Measurements from ENCODE around the gene PATJ. TPM values are rescaled to one million over a fixed set of nuclear protein-coding genes. Genes with fewer than 3 reads are reported as not detected.

Gene PATJ
- total and polyA plus RNA-seq, 2 experiments from 2014 or later = 35.3 to 68.4 TPM

- TF ChIP-seq, protein P1, sequence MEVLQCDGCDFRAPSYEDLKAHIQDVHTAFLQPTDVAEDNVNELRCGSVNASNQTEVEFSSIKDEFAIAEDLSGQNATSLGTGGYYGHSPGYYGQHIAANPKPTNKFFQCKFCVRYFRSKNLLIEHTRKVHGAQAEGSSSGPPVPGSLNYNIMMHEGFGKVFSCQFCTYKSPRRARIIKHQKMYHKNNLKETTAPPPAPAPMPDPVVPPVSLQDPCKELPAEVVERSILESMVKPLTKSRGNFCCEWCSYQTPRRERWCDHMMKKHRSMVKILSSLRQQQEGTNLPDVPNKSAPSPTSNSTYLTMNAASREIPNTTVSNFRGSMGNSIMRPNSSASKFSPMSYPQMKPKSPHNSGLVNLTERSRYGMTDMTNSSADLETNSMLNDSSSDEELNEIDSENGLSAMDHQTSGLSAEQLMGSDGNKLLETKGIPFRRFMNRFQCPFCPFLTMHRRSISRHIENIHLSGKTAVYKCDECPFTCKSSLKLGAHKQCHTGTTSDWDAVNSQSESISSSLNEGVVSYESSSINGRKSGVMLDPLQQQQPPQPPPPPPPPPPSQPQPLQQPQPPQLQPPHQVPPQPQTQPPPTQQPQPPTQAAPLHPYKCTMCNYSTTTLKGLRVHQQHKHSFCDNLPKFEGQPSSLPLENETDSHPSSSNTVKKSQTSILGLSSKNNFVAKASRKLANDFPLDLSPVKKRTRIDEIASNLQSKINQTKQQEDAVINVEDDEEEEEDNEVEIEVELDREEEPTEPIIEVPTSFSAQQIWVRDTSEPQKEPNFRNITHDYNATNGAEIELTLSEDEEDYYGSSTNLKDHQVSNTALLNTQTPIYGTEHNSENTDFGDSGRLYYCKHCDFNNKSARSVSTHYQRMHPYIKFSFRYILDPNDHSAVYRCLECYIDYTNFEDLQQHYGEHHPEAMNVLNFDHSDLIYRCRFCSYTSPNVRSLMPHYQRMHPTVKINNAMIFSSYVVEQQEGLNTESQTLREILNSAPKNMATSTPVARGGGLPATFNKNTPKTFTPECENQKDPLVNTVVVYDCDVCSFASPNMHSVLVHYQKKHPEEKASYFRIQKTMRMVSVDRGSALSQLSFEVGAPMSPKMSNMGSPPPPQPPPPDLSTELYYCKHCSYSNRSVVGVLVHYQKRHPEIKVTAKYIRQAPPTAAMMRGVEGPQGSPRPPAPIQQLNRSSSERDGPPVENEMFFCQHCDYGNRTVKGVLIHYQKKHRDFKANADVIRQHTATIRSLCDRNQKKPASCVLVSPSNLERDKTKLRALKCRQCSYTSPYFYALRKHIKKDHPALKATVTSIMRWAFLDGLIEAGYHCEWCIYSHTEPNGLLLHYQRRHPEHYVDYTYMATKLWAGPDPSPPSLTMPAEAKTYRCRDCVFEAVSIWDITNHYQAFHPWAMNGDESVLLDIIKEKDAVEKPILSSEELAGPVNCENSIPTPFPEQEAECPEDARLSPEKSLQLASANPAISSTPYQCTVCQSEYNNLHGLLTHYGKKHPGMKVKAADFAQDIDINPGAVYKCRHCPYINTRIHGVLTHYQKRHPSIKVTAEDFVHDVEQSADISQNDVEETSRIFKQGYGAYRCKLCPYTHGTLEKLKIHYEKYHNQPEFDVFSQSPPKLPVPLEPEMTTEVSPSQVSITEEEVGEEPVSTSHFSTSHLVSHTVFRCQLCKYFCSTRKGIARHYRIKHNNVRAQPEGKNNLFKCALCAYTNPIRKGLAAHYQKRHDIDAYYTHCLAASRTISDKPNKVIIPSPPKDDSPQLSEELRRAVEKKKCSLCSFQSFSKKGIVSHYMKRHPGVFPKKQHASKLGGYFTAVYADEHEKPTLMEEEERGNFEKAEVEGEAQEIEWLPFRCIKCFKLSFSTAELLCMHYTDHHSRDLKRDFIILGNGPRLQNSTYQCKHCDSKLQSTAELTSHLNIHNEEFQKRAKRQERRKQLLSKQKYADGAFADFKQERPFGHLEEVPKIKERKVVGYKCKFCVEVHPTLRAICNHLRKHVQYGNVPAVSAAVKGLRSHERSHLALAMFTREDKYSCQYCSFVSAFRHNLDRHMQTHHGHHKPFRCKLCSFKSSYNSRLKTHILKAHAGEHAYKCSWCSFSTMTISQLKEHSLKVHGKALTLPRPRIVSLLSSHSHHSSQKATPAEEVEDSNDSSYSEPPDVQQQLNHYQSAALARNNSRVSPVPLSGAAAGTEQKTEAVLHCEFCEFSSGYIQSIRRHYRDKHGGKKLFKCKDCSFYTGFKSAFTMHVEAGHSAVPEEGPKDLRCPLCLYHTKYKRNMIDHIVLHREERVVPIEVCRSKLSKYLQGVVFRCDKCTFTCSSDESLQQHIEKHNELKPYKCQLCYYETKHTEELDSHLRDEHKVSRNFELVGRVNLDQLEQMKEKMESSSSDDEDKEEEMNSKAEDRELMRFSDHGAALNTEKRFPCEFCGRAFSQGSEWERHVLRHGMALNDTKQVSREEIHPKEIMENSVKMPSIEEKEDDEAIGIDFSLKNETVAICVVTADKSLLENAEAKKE (CRISPR knock-in tag; IDR thresholded peaks at IDR 0.05) = no peak
- TF ChIP-seq EZH2phosphoT487 (IDR thresholded peaks at IDR 0.05; ENCODE audit: unreplicated experiment) (no peak), STAT1 (IDR thresholded peaks at IDR 0.05; ENCODE audit: unreplicated experiment) (no peak)
- TF ChIP-seq, protein P2, sequence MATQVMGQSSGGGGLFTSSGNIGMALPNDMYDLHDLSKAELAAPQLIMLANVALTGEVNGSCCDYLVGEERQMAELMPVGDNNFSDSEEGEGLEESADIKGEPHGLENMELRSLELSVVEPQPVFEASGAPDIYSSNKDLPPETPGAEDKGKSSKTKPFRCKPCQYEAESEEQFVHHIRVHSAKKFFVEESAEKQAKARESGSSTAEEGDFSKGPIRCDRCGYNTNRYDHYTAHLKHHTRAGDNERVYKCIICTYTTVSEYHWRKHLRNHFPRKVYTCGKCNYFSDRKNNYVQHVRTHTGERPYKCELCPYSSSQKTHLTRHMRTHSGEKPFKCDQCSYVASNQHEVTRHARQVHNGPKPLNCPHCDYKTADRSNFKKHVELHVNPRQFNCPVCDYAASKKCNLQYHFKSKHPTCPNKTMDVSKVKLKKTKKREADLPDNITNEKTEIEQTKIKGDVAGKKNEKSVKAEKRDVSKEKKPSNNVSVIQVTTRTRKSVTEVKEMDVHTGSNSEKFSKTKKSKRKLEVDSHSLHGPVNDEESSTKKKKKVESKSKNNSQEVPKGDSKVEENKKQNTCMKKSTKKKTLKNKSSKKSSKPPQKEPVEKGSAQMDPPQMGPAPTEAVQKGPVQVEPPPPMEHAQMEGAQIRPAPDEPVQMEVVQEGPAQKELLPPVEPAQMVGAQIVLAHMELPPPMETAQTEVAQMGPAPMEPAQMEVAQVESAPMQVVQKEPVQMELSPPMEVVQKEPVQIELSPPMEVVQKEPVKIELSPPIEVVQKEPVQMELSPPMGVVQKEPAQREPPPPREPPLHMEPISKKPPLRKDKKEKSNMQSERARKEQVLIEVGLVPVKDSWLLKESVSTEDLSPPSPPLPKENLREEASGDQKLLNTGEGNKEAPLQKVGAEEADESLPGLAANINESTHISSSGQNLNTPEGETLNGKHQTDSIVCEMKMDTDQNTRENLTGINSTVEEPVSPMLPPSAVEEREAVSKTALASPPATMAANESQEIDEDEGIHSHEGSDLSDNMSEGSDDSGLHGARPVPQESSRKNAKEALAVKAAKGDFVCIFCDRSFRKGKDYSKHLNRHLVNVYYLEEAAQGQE (IDR thresholded peaks at IDR 0.05; ENCODE audit: unreplicated experiment) = no peak
Observed at GRCh38 chr1:61956016-61956645, 213.9 kb downstream of the PATJ start (continued).

- Histone ChIP-seq H3K36me3 (ENCODE audit: insufficient read depth) (no peaks in the 10 kb centered on the region), H3K4me1 (ENCODE audit: insufficient read depth) (peaks cover 40% of the 10 kb centered on the region), H3K27me3 (ENCODE audit: insufficient read depth) (no peaks in the 10 kb centered on the region), H3F3A (replicated peaks; ENCODE audit: low read depth) (no peaks in the 10 kb centered on the region), H4K20me1 (replicated peaks; ENCODE audit: insufficient read depth) (no peaks in the 10 kb centered on the region), H2AFZ (no peak overlapping the region), H3K79me2 (replicated peaks; ENCODE audit: insufficient read depth) (no peaks in the 10 kb centered on the region), H3K27ac (ENCODE audit: low read depth) (peak overlapping the region; percentile 43), H3K4me3 (no peak overlapping the region), H3K9me2 (ENCODE audit: insufficient read depth) (no peaks in the 10 kb centered on the region), H3K4me2 (peak overlapping the region; percentile 23)
- H3K4me1 Mint-ChIP-seq = peaks cover 51% of the 10 kb centered on the region
- ATAC-seq (peak; percentile 70), DNase-seq (ENCODE audit: low spot score) (peak; percentile 55)
- no peaks in the 10 kb centered on the region; the same call in 2 of the 3 replicates for H3K36me3 Mint-ChIP-seq (ENCODE audit: low read depth)
- H3K4me3 Mint-ChIP-seq = peak overlapping the region; percentile 36
- no peaks in the 10 kb centered on the region for H3K27me3 Mint-ChIP-seq (ENCODE audit: insufficient read depth, low read depth, poor library complexity)
- peak overlapping the region; percentile 78 for H3K27ac Mint-ChIP-seq
- H3K9me3 Mint-ChIP-seq = no peaks in the 10 kb centered on the region
- no peak for TF ChIP-seq EZH2 (IDR thresholded peaks at IDR 0.05; ENCODE audit: low read depth, unreplicated experiment)
- TF ChIP-seq NANOG (IDR thresholded peaks at IDR 0.05; ENCODE audit: borderline replicate concordance) = peak; percentile 74; the same call in 1 of the 2 replicates
- no peak for TF ChIP-seq EZH2phosphoT487 (IDR thresholded peaks at IDR 0.05; ENCODE audit: unreplicated experiment)
- TF ChIP-seq ZNF114 (CRISPR knock-in tag; IDR thresholded peaks at IDR 0.05) = no peak
Observed at GRCh38 chr1:61956784-61957183, 214.5 kb downstream of the PATJ start.
